ENCODE measurements around the gene ADRA2B. TPM values are rescaled to one million over a fixed set of nuclear protein-coding genes. Genes with fewer than 3 reads are reported as not detected.

ADRA2B gene
- total RNA-seq, 1 experiment from 2014 or later, result not detected

DNA sequence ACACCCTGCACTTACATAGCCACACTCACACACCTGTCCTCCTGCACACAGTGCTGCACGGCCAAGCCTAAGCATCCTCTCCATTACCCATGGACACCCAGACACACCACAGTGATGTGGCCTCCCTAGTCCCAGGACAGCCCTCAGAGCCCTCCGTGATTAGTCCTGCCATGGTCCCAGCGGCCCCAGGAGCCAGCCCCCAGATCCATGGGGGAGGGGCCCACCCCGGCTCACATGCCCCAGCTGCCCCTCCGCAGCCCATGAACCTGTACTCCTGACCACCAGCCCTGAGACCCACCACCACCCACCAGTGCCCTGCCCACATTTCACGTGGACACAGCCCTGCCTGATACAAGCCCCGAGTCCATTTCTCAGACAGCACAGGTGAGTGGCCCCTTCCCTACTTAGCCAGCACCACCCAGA is 36.9 kb upstream of the ADRA2B start:
- no TSS peak for BruUV-seq (replicated peaks)
- TF ChIP-seq, protein P1, sequence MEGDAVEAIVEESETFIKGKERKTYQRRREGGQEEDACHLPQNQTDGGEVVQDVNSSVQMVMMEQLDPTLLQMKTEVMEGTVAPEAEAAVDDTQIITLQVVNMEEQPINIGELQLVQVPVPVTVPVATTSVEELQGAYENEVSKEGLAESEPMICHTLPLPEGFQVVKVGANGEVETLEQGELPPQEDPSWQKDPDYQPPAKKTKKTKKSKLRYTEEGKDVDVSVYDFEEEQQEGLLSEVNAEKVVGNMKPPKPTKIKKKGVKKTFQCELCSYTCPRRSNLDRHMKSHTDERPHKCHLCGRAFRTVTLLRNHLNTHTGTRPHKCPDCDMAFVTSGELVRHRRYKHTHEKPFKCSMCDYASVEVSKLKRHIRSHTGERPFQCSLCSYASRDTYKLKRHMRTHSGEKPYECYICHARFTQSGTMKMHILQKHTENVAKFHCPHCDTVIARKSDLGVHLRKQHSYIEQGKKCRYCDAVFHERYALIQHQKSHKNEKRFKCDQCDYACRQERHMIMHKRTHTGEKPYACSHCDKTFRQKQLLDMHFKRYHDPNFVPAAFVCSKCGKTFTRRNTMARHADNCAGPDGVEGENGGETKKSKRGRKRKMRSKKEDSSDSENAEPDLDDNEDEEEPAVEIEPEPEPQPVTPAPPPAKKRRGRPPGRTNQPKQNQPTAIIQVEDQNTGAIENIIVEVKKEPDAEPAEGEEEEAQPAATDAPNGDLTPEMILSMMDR (conservative IDR thresholded peaks at IDR 0.05; ENCODE audit: low read depth, low read length), result no peak
- intact Hi-C loops (cut with micrococcal nuclease; ENCODE audit: unreplicated experiment), result no loop called here
- ChIA-PET POLR2A (ENCODE audit: low non-redundant PET) (no interaction called here), CTCF (no interaction called here)
- H3K36me3 ChIP-seq (ENCODE audit: insufficient read depth, low read length, poor library complexity, severe bottlenecking), result no peaks in the 10 kb centered on the region
- no peak overlapping the region for H3K27ac ChIP-seq (ENCODE audit: low read depth, low read length, poor library complexity, severe bottlenecking)
- H3K4me3 ChIP-seq (ENCODE audit: low read depth, low read length, poor library complexity, severe bottlenecking), result no peak overlapping the region
- no peaks in the 10 kb centered on the region for H3K9me3 ChIP-seq (ENCODE audit: low read depth, low read length, poor library complexity, severe bottlenecking)
- H3K27me3 ChIP-seq (replicated peaks; ENCODE audit: insufficient read depth, low read depth, low read length, poor library complexity), result no peaks in the 10 kb centered on the region
- peaks cover 20% of the 10 kb centered on the region for H3K4me1 ChIP-seq (ENCODE audit: insufficient read depth, low read length, poor library complexity, severe bottlenecking)
- no peak for DNase-seq (ENCODE audit: low spot score)

DNA sequence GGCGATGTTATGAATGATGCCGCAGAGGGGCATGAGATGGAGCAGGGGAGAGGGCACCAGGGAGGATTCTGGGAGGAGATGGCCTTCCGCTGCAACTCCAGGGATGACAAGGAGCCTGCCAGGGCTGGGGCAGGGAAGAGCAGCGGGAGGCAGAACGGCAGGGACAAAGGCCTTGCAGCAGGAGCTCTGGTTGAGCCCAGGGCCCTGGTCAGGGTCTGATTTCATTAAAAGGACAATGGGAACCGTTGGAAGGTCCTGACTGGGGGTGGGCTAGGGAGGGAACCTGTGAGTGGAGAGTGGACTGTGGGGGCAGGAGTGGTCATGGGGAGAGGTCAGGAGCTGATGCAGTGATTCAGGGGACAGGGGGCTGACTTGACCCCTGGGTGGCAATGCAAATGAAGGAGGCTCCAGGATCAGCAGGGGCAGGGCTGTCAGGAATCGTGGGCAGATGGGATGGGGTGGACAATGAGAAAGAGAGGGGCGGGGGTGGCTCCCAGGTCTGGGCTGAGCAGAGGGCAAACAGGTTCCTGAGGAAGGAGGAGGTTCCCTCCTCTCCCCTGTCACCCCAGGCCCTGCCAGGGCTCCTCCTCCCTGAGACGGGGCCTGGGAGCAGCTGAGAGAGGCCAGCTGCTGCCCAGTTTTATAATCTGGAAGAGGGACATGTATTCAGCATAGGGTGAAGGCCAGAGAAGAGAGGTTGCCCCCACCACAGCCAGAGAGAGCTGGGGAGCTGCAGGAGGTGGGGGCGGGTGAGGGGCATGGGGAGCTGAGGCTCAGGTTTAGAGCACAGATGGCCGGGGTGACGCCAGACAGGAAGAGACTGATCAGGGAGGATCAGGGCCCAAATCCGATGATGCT is 36.2 kb upstream of the ADRA2B start:
- no peak for DNase-seq (ENCODE audit: low spot score)
- POLR2A ChIA-PET (ENCODE audit: low non-redundant PET), result no interaction called here

DNA sequence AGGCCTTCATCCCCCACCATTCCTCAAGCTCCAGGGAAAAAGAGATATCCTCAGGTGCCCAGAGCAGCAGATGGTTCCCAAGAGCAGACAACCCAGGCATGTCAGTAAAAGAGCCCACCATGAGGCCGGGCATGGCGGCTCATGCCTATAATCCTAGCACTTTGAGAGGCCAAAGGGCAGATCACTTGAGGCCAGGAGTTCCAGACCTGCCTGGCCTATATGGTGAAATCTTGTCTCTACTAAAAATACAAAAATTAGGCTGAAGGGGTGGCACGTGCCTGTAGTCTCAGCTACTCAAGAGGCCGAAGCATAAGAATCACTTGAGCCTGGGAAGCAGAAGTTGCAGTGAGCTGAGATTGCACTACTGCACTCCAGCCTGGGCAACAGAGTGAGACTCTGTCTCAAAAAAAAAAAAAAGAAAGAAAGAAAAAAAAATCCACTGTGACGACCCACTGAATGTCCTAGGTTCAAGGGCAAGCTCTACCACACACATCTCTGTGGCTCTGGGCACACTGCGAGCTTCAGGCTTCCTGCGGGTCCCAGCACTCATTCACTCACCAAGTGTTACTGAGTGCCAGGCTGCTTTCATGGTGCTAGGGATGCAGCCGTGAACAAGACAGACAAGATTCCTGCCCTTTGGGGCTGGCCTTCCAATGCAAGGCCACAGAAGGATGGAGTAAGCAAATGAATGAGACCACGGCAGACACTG is 35.4 kb upstream of the ADRA2B start:
- Histone ChIP-seq H3K36me3 (ENCODE audit: insufficient read depth, low read length, poor library complexity, severe bottlenecking) (no peaks in the 10 kb centered on the region), H3K27me3 (replicated peaks; ENCODE audit: insufficient read depth, low read depth, low read length, poor library complexity) (no peaks in the 10 kb centered on the region), H3K4me1 (ENCODE audit: insufficient read depth, low read length, poor library complexity, severe bottlenecking) (peaks cover 9% of the 10 kb centered on the region), H3K27ac (ENCODE audit: low read depth, low read length, poor library complexity, severe bottlenecking) (no peak overlapping the region), H3K4me3 (ENCODE audit: low read depth, low read length, poor library complexity, severe bottlenecking) (no peak overlapping the region), H3K9me3 (ENCODE audit: low read depth, low read length, poor library complexity, severe bottlenecking) (no peaks in the 10 kb centered on the region)
- BruUV-seq (replicated peaks), result no TSS peak
- TF ChIP-seq, protein P1 (conservative IDR thresholded peaks at IDR 0.05; ENCODE audit: low read depth, low read length), result no peak
- TF ChIP-seq EZH2 (IDR thresholded peaks at IDR 0.05; ENCODE audit: borderline replicate concordance, low read depth, low read length, poor library complexity, severe bottlenecking), result no peak
- DNase-seq (ENCODE audit: low spot score), result no peak
- intact Hi-C loops (cut with micrococcal nuclease; ENCODE audit: unreplicated experiment), result no loop called here
- CTCF ChIA-PET, result interaction anchor here (0.5 to 0.6 kb wide), 2 partner anchors 13 to 15 kb away, joined by 3 to 10 read pairs; no protein-coding TSS in a partner anchor
- POLR2A ChIA-PET (ENCODE audit: low non-redundant PET), result no interaction called here

More for the DNA sequence above, 36.2 kb upstream of the ADRA2B start:
- Histone ChIP-seq H3K4me1 (ENCODE audit: insufficient read depth, low read length, poor library complexity, severe bottlenecking) (peaks cover 17% of the 10 kb centered on the region), H3K27ac (ENCODE audit: low read depth, low read length, poor library complexity, severe bottlenecking) (no peak overlapping the region), H3K36me3 (ENCODE audit: insufficient read depth, low read length, poor library complexity, severe bottlenecking) (no peaks in the 10 kb centered on the region), H3K4me3 (ENCODE audit: low read depth, low read length, poor library complexity, severe bottlenecking) (no peak overlapping the region), H3K9me3 (ENCODE audit: low read depth, low read length, poor library complexity, severe bottlenecking) (no peaks in the 10 kb centered on the region), H3K27me3 (replicated peaks; ENCODE audit: insufficient read depth, low read depth, low read length, poor library complexity) (no peaks in the 10 kb centered on the region)
- CTCF ChIA-PET, result interaction anchor here (0.5 to 0.6 kb wide), 2 partner anchors 14 kb away, joined by 3 to 10 read pairs; no protein-coding TSS in a partner anchor
- intact Hi-C loops (cut with micrococcal nuclease; ENCODE audit: unreplicated experiment), result no loop called here
- no TSS peak for BruUV-seq (replicated peaks)
- TF ChIP-seq, protein P1 (conservative IDR thresholded peaks at IDR 0.05; ENCODE audit: low read depth, low read length), result no peak
- no peak for TF ChIP-seq EZH2 (IDR thresholded peaks at IDR 0.05; ENCODE audit: borderline replicate concordance, low read depth, low read length, poor library complexity, severe bottlenecking)
